8988T (cell line): ENCODE data around the gene CPED1.
"Not testable (repeated sequence)": the region's sequence is repeated elsewhere in the genome, so short reads cannot be mapped to it uniquely, and the experiment has no call there.

Source experiments
- DNase-seq: peaks from one replicate; pipeline ENCODE4 v3.0.0; 2011

CPED1 gene

DNA sequence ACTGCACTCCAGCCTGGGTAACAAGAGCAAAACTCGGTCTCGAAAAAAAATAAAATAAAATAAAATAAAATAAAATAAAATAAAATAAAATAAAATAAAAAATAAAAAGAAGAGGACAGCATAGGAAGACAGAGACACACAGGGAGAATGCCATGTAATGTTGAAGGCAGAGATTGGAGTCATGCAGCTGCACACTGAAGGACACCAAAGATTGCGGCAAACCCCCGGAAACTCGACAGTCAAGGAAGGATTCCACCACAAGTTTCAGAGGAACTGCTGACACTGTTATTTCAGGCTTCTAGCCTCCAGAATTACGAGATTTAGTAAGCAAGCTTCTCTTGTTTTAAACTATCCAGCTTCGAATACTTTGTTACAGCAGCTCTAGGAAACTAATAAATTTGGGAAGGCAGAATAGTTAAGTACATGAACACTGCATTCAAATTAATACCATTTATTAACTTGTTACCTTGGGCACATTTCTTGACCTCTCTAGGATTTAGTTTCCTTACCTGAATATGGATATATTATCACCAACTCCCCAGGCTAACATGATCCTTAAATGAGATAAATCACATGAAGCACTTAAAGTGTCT lies 9.5 kb downstream of the CPED1 start:
- no peak for DNase-seq

DNA sequence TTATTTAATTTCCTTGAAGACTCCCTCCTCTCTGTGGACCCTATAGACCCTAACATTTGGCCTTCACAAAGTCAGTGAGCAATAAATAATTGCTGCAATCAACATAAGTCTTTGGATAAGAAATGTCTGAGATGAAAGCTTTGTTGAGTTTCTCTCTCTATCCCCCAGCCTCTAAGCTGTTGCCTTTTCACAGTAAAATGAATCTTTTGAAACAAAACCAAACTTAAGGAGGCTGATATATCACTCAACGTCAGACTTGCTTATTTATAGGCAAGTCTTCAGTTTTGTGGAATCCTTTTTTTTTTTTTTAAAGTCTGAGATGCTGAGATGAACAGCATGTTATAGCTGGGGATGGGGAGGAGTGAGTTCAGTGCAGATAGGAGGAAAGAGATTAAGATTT lies 10.0 kb downstream of the CPED1 start:
- no peak for DNase-seq

DNA sequence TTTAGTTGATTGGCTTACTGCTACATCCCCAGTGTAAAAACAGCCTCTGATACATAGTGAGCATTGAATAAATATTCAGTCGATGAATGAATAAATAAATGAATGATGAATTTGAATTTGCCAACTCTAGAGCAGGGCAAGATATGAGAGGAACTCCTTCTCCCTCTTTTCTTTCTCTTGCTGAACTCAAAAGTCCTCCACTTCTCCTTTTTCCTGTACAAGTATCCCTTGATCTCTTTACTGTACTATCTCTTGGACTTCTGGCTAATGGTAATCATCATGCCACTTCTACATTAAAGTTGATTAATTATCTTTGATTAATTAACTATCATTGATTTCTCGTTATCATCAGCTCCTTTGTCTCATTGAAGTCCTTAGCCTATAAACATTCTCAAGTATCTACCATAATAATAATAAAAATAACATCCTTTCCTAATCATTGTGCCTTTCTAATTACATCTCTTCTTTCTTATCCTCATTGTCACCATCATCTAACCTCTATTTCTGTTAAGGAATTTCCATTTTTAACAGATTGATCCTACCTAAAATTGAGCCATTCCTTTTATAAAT lies 10.6 kb downstream of the CPED1 start:
- no peak for DNase-seq

DNA sequence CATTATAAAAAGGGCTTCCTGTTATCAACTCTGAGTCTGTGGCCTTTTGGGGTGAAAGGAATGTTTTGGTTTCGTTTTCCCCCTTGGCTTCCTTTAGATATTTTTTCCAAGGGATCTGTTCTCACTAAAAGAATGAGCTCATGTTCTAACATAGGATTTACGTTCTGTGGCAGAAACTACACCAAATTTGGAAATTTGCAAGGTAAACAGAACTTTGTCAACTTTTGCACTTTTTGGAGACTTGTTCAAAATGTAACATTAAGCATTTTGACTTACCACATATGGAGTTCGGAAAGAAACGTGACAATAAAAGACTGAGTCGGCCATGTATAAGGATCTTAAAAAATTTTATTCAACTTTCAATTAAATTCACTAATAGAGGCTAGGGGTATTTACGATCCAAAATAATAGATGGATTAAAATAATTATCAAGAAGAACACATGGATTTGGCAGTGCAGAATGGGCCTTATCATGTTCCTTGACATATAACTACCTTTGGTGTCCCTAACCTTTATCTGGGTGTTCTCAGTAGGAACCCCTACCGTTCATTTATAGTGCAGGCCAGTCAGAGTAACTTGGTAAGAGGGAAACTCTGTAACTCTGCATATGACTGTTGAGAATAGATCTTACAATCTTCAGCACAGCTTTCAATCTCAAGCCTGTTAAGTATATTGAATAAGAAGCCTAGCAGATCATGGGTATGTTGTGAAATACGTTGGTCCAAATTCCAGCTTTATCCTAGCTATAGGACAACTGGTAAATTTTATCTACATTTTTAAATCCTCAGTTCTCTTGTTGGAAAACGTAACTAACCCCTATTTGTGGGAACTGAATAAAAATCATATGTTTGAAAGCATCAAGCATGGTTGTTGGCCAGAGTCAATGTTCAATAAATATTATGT lies 11.8 kb downstream of the CPED1 start:
- no peak for DNase-seq

- no peak for DNase-seq
Measured at GRCh38 chr7:121001234-121001906, 12.9 kb downstream of the CPED1 start.

- no peak for DNase-seq
Measured at GRCh38 chr7:121002048-121002756, 13.7 kb downstream of the CPED1 start.

GRCh38 chr7:121002757-121003200 lies 14.3 kb downstream of the CPED1 start:
- DNase-seq = no peak

- DNase-seq = no peak
Measured at GRCh38 chr7:121003986-121004685, 15.6 kb downstream of the CPED1 start.

DNA sequence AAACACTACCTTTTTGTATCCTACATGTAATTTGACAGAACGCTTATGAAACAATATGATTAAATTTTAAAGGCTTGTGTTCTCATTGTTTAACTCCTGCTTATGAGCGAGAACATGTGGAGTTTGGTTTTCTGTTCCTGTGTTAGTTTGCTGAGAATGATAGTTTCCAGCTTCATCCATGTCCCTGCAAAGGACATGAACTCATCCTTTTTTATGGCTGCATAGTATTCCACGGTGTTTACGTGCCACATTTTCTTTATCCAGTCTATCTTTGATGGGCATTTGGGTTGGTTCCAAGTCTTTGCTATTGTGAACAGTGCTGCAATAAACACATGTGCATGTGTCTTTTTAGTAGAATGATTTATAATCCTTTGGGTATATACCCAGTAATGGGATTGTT lies 16.5 kb downstream of the CPED1 start:
- not testable (repeated sequence) for DNase-seq

- DNase-seq = no peak
Measured at GRCh38 chr7:121005996-121006584, 17.6 kb downstream of the CPED1 start.

- DNase-seq = no peak
Measured at GRCh38 chr7:121006711-121007315, 18.3 kb downstream of the CPED1 start.

DNA sequence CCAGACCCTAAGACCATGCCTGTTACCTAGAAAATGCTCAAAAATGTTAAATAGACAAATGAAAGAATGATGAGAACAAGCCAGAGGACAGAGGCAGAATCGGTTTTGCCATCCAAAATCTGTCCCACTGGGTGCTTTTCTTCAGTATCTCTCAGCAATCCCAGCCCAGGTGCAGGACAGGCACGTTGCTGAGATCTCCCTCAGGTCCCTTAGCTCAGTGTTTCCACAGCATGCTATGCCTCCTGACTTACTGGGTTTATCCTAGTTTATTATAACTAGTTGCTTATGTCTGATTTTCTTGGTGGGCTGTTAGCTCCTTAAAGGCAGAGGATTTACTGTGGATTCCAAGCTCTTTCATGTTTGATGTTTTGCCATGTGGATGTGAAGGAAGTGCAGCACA lies 20.3 kb downstream of the CPED1 start:
- DNase-seq = no peak

DNA sequence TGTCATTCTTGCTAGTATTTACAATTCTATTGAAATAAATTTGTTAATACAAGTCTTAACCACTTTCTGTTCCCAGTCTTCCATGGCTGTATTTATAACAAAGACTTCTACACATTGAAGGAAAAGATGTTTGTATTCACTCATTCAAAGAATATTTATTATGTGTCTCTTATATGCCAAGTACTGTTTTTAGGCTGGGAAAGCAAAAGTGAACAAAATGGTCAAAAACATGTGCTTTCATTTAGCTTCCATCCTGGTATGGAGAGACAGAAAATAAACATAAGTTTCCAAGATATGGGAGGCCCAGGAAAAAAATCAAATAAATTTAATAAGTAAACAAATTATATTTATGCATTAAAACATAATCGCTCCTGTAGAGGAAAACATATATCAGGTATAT lies 22.9 kb downstream of the CPED1 start:
- no peak for DNase-seq

GRCh38 chr7:121012170-121012874 lies 23.8 kb downstream of the CPED1 start:
- no peak for DNase-seq

DNA sequence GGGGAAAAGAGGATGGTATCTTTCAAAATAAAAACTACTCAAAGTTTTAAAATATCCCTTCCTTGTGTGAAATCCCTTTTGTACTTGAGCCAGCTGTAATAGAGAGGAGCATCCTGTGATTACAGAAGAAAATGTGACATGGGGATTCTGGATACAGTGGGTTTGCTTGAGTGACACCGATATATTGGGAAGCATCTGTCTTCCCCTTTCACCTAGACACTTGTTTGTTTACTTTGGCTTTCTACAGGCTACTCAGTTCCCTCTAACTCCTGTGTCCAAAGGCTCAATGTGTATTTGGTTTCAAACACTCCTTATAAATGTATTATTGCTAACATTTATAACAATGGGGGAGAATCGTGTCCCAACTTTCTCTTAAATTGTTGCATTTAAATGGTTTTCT lies 24.4 kb downstream of the CPED1 start:
- no peak for DNase-seq

DNA sequence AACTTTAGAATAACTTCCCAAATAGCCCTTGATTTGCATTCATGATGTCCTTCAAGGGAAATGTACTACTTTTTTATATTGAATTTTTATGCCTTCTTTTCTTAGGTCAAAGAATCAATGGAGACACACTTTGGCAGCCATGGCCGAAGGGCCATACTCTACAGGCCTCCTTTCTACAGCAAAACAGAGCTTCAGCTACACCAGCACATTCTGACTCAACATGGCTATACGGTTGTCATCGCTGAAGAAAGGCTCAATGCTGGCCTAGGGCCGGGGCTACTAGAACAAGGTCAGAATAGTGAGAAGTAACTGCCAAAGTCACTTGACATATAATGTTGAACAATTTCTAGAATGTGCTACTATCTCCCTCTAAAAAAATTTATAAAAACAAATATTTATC lies 27.0 kb downstream of the CPED1 start:
- no peak for DNase-seq

GRCh38 chr7:121016966-121017365 lies 28.5 kb downstream of the CPED1 start:
- no peak for DNase-seq

GRCh38 chr7:121017586-121017985 lies 29.1 kb downstream of the CPED1 start:
- DNase-seq = no peak

GRCh38 chr7:121019018-121019417 lies 30.5 kb downstream of the CPED1 start:
- DNase-seq = no peak

- no peak for DNase-seq
Measured at GRCh38 chr7:121020249-121020988, 31.9 kb downstream of the CPED1 start.
